Fibroblast of the aortic adventitia (primary cell): ENCODE results near the gene TMED8. TPM values are rescaled to one million over a fixed set of nuclear protein-coding genes. Genes with fewer than 3 reads are reported as not detected.
"Not testable (repeated sequence)": the region's sequence is repeated elsewhere in the genome, so short reads cannot be mapped to it uniquely, and the experiment has no call there.

ENCODE experiments used
- DNase-seq: peaks from one replicate; pipeline ENCODE4 v3.0.0-alpha.2; 2010; ENCODE audit warnings: low read depth
- H3K4me3 ChIP-seq: 2 replicates; pipeline ENCODE4 v1.5.1; 2011; ENCODE audit warnings: low read depth, mild to moderate bottlenecking, control low read depth, low read length, moderate library complexity
- total RNA-seq: library from RNA; depleted of rRNA; stranded (reverse); fragments of >200 nt; gene quantifications from 2 replicates; pipeline ENCODE4 v1.2.3, GENCODE V29; 2012; ENCODE audit warnings: low replicate concordance
- TF ChIP-seq, protein P1 (sequence below): IDR thresholded peaks from 2 replicates; pipeline ENCODE4 v1.5.1; 2011; ENCODE audit warnings: mild to moderate bottlenecking, low read length, control low read depth, inconsistent platforms; ENCODE audit not compliant: insufficient read depth

Gene TMED8, protein sequence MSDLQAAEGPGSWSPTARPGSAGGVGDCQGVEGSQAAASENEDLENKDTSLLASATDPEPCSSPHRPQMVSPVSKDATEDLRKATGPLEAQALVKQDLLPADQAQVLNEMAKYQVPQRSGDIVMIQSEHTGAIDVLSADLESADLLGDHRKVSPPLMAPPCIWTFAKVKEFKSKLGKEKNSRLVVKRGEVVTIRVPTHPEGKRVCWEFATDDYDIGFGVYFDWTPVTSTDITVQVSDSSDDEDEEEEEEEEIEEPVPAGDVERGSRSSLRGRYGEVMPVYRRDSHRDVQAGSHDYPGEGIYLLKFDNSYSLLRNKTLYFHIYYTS
- total RNA-seq = 7.4 and 14.5 TPM in 2 replicates

DNA sequence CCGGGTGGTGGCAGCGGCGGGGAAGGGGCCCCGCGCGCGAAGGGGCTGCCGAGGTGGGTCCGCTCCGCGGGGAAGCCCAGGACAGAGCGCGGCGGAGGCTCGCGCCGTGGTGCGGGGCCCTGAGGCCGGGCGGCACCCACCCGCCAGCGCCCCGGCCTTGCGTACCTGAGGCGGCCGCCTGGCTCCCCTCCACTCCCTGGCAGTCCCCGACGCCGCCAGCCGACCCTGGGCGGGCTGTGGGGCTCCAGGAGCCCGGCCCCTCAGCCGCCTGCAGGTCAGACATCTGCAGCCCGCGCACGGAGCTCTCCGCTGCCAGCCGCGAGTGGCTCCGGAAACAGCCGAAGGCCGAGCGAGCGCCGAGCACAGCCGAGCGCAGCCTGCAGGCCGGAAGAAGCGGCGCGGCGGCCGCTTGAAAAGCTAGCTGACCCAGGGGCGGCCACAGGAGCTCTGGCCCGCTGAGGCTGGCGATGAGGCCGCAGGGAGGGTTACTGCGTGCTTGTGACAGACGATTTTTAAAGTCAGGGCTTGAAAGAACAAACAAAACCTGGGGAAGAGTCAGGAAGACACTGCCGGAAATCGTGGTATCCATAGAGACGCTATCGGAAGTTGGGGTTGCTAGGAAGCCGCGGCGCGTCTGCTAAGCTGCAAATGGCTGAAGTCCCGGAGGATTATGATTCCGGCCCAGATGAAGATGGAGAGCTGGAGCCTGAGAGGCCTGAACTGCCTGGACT lies at the start of gene TMED8, which contains the start of gene SAMD15:
TMED8 (minus strand) TSS at position 324 of the 731 bp plus-strand sequence; CDS start at position 283, 41 bp downstream.
SAMD15 (plus strand) TSS at position 609 of the 731 bp plus-strand sequence; CDS start at position 649, 40 bp downstream.
- H3K4me3 ChIP-seq = peak within 1 kb of the TSS; percentile 88
- peak; percentile 85 for DNase-seq
- TF ChIP-seq, protein P1, sequence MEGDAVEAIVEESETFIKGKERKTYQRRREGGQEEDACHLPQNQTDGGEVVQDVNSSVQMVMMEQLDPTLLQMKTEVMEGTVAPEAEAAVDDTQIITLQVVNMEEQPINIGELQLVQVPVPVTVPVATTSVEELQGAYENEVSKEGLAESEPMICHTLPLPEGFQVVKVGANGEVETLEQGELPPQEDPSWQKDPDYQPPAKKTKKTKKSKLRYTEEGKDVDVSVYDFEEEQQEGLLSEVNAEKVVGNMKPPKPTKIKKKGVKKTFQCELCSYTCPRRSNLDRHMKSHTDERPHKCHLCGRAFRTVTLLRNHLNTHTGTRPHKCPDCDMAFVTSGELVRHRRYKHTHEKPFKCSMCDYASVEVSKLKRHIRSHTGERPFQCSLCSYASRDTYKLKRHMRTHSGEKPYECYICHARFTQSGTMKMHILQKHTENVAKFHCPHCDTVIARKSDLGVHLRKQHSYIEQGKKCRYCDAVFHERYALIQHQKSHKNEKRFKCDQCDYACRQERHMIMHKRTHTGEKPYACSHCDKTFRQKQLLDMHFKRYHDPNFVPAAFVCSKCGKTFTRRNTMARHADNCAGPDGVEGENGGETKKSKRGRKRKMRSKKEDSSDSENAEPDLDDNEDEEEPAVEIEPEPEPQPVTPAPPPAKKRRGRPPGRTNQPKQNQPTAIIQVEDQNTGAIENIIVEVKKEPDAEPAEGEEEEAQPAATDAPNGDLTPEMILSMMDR = peak; percentile 35

DNA sequence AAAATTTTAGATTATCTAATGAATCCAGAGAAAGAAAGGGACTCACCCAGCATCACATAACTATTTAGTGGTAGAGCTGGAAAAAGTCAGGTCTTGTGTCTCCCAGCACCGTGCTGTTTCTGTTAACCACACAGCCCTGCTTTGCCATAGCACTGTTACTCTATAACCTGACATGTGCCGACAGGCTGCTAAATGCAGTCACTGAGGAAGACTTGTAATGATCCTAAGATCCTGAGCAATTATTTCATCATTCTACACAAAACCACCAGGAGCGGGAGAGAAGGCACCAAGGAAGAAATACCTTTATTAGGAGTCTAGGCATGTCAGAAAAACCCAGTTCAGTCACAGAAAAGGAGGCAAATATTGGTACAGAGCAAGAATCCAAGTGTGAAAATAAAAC lies 49.5 kb upstream of the TMED8 start:
- H3K4me3 ChIP-seq = no peak overlapping the region
- DNase-seq = no peak
- TF ChIP-seq, protein P1 = no peak

DNA sequence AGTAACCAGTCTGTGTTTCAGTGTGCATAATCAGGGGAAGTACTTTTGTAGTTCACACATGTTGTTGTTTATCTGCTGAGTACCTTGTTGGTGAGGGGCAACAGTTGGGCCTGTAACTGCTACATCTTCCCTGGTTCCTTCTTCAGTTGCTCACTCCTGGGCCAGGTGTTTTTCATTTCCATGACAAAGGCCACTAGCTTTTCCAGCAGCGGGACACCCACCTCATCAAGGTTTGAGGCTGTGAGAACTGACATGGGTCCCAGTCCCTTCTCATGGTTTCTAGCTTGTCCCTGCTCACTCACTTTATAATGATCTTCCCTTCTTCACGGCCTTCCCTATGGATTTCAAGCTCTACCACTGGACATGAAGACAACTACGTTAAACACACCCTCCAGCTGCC lies 48.0 kb upstream of the TMED8 start:
- TF ChIP-seq, protein P1 = no peak
- no peak for DNase-seq
- H3K4me3 ChIP-seq = no peak overlapping the region

DNA sequence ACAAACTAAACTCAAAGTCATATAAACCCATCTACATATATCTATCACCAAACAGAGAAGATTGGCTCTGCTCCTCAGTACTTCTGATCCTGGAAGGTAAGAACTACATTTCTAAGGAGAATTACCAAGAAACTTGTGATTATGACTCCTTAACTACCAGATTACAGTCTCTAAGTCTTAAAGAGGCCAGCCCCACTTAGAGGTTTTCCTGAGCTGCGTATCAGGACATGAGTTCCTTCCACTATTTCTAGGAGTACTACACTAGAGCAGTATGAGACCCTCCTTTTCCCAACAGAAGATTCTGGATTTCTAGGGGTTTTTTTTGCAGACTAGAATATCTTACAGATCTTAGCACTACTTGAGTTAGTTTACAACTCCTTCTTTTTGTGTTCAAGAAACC lies 46.5 kb upstream of the TMED8 start, which contains the start of gene NOXRED1:
NOXRED1 (minus strand) TSS at position 101 of the 400 bp plus-strand sequence. CDS start 634 bp downstream, outside the sequence.
- no peak for DNase-seq
- TF ChIP-seq, protein P1 = no peak
- H3K4me3 ChIP-seq = no peak within 1 kb of the TSS

DNA sequence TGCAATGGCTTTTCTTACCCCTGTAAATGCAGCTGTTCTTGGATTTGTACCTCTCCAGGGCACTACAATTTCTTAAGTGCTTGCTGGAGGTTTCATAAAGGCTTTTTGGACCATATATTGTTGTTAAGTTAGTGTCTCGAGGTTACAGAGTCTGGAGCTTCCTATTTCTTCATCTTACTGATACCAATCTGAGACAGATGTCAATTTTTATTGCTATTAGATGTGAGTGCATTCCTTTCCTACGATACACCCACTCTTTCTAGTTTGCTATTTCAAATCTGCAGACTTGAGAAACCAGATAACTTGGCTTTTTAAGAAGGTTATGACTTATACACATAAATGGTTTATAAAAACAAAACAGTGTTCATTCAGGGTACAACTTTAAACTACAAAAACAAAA lies 44.3 kb upstream of the TMED8 start:
- TF ChIP-seq, protein P1 = no peak
- no peak overlapping the region for H3K4me3 ChIP-seq
- DNase-seq = no peak

DNA sequence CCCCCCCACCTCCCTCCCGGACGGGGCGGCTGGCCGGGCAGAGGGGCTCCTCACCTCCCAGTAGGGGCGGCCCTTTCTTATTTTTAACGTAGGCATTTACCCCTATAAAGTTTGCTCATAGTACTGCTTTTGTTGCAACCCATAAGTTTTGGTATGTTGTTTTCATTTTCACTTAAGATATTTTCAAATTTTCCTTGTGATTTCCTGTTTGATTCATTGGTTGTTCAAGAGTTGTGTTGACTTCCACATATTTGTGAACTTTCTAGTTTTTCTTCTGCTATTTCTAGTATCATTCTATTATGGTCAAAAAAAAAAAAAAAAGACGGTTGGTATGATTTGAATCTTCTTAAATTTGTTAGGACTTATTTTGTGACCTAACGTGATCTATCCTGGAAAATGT lies 39.9 kb upstream of the TMED8 start:
- TF ChIP-seq, protein P1 = no peak
- DNase-seq = no peak
- no peak overlapping the region for H3K4me3 ChIP-seq

DNA sequence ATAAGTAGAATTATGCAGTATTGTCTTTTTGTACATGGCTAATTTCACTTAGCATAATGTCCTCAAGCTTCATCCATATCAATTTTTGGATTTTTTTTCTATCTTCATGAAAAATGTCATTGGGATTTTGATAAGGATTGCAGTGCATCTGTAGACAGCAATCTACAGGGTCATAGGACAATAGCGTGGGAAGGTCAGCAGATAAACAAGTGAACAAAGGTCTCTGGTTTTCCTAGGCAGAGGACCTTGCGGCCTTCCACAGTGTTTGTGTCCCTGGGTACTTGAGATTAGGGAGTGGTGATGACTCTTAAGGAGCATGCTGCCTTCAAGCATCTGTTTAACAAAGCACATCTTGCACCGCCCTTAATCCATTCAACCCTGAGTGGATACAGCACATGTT lies 39.2 kb upstream of the TMED8 start:
- not testable (repeated sequence) for DNase-seq, H3K4me3 ChIP-seq

DNA sequence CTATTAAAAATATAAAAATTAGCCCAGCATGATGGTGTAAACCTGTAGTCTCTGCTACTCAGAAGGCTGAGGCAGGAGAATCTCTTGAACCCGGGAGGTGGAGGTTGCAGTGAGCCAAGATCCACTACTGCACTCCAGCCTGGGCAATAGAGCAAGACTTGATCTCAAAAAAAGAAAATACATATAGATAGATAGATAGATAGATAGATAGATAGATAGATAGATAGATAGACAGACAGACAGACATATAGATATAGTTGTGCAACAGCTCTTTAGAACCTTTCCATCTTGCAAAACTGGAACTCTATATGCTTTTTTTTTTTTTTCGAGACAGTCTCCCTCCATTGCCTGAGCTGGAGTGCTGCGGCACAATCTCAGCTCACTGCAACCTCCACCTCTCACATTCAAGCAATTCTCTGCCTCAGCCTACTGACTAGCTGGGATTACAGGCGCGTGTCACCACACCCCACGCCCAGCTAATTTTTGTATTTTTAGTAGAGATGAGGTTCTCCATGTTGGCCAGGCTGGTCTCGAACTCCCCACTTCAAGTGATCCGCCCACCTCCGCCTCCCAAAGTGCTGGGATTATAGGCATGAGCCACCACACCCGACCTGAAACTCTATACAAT lies 38.6 kb upstream of the TMED8 start:
- H3K4me3 ChIP-seq, DNase-seq: not testable (repeated sequence)
